Fibroblast of villous mesenchyme (primary cell): ENCODE results near the gene DDX41. TPM values are rescaled to one million over a fixed set of nuclear protein-coding genes. Genes with fewer than 3 reads are reported as not detected.

Experiments
- DNase-seq: peaks from one replicate; pipeline ENCODE4 v3.0.0-alpha.2; 2010; ENCODE audit warnings: low read depth
- H3K4me3 ChIP-seq: 2 replicates; pipeline ENCODE4 v1.5.1; 2011; ENCODE audit warnings: low read depth, mild to moderate bottlenecking, low read length
- total RNA-seq: library from RNA; depleted of rRNA; stranded (reverse); fragments of >200 nt; gene quantifications from 2 replicates; pipeline ENCODE4 v1.2.3, GENCODE V29; 2012
- TF ChIP-seq, protein P1 (sequence below): IDR thresholded peaks from 2 replicates; pipeline ENCODE4 v1.5.1; 2012; ENCODE audit warnings: low read depth, mild to moderate bottlenecking, low read length; ENCODE audit not compliant: insufficient read depth

Gene DDX41
- total RNA-seq, 1 donor = 56.1 TPM

DNA sequence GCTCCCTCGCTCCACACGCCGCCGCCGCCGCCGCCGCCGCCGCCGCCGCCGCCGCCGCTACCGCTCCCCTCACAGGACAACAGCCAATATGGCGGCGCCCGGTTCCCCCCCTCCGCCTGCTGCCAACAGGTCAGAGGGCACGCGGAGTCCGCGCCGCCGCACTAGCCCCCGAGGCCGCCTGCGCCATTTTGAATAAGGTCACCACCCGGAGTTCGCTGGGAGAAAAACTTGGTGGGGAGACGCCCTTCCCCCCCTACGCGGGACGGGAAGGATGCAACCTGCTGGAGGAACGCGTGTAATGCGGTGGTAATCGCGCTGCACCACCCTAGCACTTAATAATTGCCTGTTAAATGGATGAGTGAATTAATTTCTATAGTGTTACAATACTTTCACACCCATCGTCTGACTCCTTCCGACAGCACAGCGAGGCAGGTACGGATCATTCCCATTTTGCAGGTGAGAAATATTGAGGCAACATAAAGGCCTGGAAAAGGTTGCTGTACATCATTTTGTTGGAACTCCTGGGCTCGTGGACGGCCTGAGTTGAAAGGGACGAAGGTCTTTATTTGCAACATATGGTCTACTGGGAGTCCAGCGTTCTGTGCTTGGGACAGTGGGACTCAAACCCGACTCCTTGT, 37.8 kb upstream of the DDX41 start, which contains the start of gene FAM193B:
Gene FAM193B, minus strand, starts transcription at position 90 of the 638 bp plus-strand sequence. CDS start 105 bp downstream, outside the sequence.
- TF ChIP-seq, protein P1, sequence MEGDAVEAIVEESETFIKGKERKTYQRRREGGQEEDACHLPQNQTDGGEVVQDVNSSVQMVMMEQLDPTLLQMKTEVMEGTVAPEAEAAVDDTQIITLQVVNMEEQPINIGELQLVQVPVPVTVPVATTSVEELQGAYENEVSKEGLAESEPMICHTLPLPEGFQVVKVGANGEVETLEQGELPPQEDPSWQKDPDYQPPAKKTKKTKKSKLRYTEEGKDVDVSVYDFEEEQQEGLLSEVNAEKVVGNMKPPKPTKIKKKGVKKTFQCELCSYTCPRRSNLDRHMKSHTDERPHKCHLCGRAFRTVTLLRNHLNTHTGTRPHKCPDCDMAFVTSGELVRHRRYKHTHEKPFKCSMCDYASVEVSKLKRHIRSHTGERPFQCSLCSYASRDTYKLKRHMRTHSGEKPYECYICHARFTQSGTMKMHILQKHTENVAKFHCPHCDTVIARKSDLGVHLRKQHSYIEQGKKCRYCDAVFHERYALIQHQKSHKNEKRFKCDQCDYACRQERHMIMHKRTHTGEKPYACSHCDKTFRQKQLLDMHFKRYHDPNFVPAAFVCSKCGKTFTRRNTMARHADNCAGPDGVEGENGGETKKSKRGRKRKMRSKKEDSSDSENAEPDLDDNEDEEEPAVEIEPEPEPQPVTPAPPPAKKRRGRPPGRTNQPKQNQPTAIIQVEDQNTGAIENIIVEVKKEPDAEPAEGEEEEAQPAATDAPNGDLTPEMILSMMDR = peak; percentile 26
- DNase-seq = peak; percentile 92

DNA sequence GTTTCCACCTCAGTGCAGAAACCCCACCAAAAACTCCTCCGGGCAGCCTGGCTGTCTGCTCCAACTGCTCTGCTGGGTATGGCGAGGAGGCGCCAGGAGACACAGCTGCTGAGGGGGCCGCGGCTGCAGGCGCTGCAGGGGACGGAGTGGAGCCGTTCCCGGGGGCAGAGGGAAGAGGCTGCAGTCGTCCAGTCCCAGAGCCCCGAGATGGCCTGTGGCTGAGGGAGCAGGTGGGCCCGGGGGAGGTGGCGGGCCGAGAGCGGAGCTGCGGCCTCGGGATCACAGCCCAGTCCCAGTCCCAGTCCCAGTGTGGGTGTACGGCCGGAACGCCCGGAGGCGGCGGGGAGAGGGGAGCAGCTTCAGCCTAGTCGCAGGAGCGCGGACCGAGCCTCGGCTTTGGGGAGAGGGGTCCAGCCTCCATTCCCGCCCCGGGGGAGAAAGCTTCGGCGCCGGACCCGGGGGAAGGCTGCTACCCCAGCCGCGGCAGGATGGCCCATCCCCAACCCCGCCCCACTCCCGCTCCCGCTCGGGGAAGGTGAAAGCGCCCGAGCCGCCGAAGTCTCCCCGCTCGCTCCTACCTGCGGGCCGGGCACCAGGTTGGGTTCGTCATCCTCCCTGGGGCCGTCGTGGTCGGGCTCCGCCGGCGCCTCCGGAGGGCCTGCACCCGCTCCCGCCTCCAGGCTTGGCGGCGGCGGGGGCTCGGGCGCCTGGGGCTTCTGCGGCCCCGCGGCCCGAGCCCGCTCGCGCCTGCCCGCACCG, 37.1 kb upstream of the DDX41 start:
- H3K4me3 ChIP-seq = peak overlapping the region; percentile 89
- DNase-seq = no peak
- TF ChIP-seq, protein P1 = no peak

More for the DNA sequence above, 37.8 kb upstream of the DDX41 start, which contains the start of gene FAM193B:
- peak within 1 kb of the TSS; percentile 89 for H3K4me3 ChIP-seq

DNA sequence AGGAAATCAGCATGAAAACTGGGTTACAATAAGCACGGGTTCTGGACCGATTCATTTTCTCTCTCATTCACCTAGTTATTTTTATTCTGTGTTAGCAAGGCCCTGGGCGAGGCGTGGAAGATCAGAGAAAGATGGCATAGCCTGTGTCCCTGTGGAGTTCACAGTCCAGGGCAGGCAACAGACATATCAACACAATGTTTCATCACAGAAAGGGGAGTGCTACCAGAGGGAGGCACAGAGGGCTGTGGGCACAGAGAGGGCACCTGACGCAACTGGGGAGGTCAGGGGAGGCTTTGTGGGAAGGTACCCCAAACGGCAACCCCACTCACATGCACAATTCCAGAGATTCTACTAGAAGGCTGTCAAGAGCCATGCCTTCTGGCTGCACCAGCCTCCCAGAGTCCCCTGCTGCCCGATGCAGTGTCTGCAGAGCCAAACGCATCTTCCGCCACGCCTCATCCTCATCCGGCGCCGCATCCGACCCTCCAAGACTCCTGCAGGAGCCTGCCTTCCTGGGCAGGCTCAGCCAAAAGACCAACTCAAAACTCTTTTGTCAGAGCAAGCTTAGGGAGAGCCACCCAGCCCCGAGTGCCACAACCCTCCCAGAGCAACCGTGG, 36.2 kb upstream of the DDX41 start:
- peak overlapping the region; percentile 89 for H3K4me3 ChIP-seq
- peak; percentile 31 for DNase-seq
- TF ChIP-seq, protein P1 = no peak

DNA sequence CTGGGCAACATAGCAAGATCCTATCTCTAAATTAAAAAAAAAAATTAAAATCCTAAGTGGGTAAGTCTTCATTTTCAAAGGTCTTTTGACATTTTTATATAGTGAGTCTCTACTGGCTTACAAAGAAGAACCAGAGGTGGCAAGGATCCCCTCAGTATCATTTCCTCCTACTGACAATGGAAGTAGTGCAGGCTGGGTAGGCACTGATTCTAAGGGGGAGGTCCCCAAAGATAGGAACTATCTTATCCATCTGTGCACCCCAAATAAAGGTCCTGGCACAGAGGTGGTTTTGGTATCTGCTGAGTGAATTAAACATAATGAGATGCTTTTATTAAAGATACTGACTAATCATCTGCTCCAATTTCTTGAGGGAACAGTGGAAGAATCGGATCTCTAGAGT, 33.4 kb upstream of the DDX41 start:
- DNase-seq = no peak
- TF ChIP-seq, protein P1 = no peak
- no peak overlapping the region for H3K4me3 ChIP-seq

DNA sequence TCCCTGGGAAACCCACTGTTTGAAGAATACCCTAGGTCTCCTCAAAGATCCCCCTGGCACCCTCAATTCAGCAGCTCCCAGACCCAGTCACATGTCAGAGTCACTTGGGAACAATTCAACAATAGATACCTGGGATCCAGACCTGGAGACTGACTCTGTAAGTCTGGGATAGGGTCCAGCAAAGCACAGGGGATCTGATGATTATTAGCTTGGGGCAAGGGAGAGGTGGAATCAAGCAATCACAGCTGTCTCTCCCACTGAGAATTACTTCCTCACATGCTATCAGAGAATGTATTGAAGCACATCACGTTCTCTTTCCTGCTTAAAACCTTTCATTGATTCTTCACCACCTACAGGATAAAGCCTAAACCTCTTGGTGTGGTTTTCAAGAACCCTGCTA, 31.7 kb upstream of the DDX41 start:
- no peak for DNase-seq
- H3K4me3 ChIP-seq = no peak overlapping the region
- TF ChIP-seq, protein P1 = no peak

DNA sequence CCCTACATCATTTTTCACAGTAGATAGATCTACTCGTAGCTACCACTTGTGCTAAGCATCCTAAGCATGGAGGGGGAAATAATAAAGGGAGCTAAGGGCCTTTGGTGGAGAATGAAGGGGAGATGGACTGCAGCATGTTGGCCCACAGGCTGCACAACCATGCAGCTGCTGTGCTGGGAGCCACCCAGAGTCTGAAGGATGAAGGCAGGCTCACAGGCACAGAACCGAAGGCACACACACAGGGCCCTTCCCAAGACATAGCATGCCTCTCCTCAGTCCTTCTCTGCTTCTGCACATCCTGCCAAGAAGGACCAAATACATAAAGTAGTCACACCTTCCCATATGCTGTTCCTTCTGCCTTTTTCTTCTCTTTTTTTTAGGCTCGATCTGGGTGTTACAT, 31.0 kb upstream of the DDX41 start:
- no peak overlapping the region for H3K4me3 ChIP-seq
- TF ChIP-seq, protein P1 = no peak
- DNase-seq = no peak
